NT2/D1 (cell line): Measurements from ENCODE around the gene LAMB2.

Experiments
- DNase-seq: peaks from one replicate; pipeline ENCODE4 v3.0.0-alpha.2; 2011; ENCODE audit warnings: low read depth, low spot score
- H3K27me3 ChIP-seq: 2 replicates; pipeline ENCODE4 v1.6.0; 2011; ENCODE audit warnings: mild to moderate bottlenecking; ENCODE audit not compliant: insufficient read length, insufficient read depth
- H3K36me3 ChIP-seq: 2 replicates; pipeline ENCODE4 v1.6.1; 2011; ENCODE audit warnings: mild to moderate bottlenecking, low read length, mixed read lengths; ENCODE audit not compliant: insufficient read depth, insufficient read length
- H3K4me1 ChIP-seq: 2 replicates; pipeline ENCODE4 v1.5.1; 2011; ENCODE audit not compliant: insufficient read depth, insufficient read length
- H3K4me3 ChIP-seq: 2 replicates; pipeline ENCODE4 v1.5.1; 2011; ENCODE audit warnings: low read depth; ENCODE audit not compliant: insufficient read length
- H3K9ac ChIP-seq: 2 replicates; pipeline ENCODE4 v1.6.0; 2011; ENCODE audit warnings: low read depth; ENCODE audit not compliant: insufficient read length
- H3K9me3 ChIP-seq: 2 replicates; pipeline ENCODE4 v1.5.1; 2011; ENCODE audit warnings: mild to moderate bottlenecking, low read length; ENCODE audit not compliant: insufficient read depth
- SUZ12 ChIP-seq: IDR thresholded peaks from 2 replicates; pipeline ENCODE4 v1.6.1; 2011; ENCODE audit not compliant: insufficient read length, insufficient read depth; ENCODE audit errors: extremely low read depth
- YY1 ChIP-seq: IDR thresholded peaks from 2 replicates; pipeline ENCODE4 v1.6.1; 2011; ENCODE audit not compliant: insufficient read length, insufficient read depth
- ZNF274 ChIP-seq: IDR thresholded peaks from 2 replicates; pipeline ENCODE4 v1.6.1; 2011; ENCODE audit warnings: mild to moderate bottlenecking, low read depth, low read length

LAMB2 gene

GRCh38 chr3:49132437-49133225 is at the start of gene LAMB2:
LAMB2 (minus strand) TSS chr3:49133050; CDS start chr3:49132867, 183 bp downstream.
- no peaks in the 10 kb centered on the region for H3K9me3 ChIP-seq
- H3K36me3 ChIP-seq: peaks cover 44% of the 10 kb centered on the region
- no peaks in the 10 kb centered on the region for H3K27me3 ChIP-seq
- peak within 1 kb of the TSS; percentile 84 for H3K9ac ChIP-seq
- peak; percentile 80 for DNase-seq
- H3K4me3 ChIP-seq: peak within 1 kb of the TSS; percentile 75
- H3K4me1 ChIP-seq: peaks cover 19% of the 10 kb centered on the region
- TF ChIP-seq ZNF274 (no peak), SUZ12 (no peak), YY1 (no peak)

- DNase-seq: no peak
- H3K9me3 ChIP-seq: peaks cover 15% of the 10 kb centered on the region; the same call in 1 of the 2 replicates
- peaks cover 3% of the 10 kb centered on the region for H3K36me3 ChIP-seq
- H3K4me3 ChIP-seq: no peak overlapping the region
- TF ChIP-seq SUZ12 (no peak), YY1 (no peak), ZNF274 (no peak)
- H3K27me3 ChIP-seq: no peaks in the 10 kb centered on the region
- H3K4me1 ChIP-seq: no peaks in the 10 kb centered on the region
- no peak overlapping the region for H3K9ac ChIP-seq
Observed at GRCh38 chr3:49181351-49181750, 48.5 kb upstream of the LAMB2 start.

- no peaks in the 10 kb centered on the region for H3K4me1 ChIP-seq
- no peak overlapping the region for H3K9ac ChIP-seq
- no peak for DNase-seq
- TF ChIP-seq SUZ12 (no peak), ZNF274 (no peak), YY1 (no peak)
- H3K27me3 ChIP-seq: no peaks in the 10 kb centered on the region
- no peak overlapping the region for H3K4me3 ChIP-seq
- peaks cover 15% of the 10 kb centered on the region for H3K36me3 ChIP-seq
- H3K9me3 ChIP-seq: peaks cover 15% of the 10 kb centered on the region; the same call in 1 of the 2 replicates
Observed at GRCh38 chr3:49180116-49180515, 47.3 kb upstream of the LAMB2 start.

GRCh38 chr3:49177073-49177472 is 44.2 kb upstream of the LAMB2 start:
- no peak for DNase-seq
- no peaks in the 10 kb centered on the region for H3K9me3 ChIP-seq
- no peaks in the 10 kb centered on the region for H3K27me3 ChIP-seq
- H3K36me3 ChIP-seq: peaks cover 32% of the 10 kb centered on the region
- TF ChIP-seq YY1: no peak
- TF ChIP-seq ZNF274: no peak
- no peak for TF ChIP-seq SUZ12
- no peak overlapping the region for H3K9ac ChIP-seq
- H3K4me1 ChIP-seq: peaks cover 21% of the 10 kb centered on the region
- no peak overlapping the region for H3K4me3 ChIP-seq

- no peaks in the 10 kb centered on the region for H3K9me3 ChIP-seq
- DNase-seq: no peak
- H3K36me3 ChIP-seq: peaks cover 32% of the 10 kb centered on the region
- H3K9ac ChIP-seq: no peak overlapping the region
- no peak overlapping the region for H3K4me3 ChIP-seq
- H3K4me1 ChIP-seq: peaks cover 25% of the 10 kb centered on the region
- no peak for TF ChIP-seq YY1
- TF ChIP-seq SUZ12: no peak
- no peaks in the 10 kb centered on the region for H3K27me3 ChIP-seq
Observed at GRCh38 chr3:49175530-49175929, 42.7 kb upstream of the LAMB2 start.

DNA sequence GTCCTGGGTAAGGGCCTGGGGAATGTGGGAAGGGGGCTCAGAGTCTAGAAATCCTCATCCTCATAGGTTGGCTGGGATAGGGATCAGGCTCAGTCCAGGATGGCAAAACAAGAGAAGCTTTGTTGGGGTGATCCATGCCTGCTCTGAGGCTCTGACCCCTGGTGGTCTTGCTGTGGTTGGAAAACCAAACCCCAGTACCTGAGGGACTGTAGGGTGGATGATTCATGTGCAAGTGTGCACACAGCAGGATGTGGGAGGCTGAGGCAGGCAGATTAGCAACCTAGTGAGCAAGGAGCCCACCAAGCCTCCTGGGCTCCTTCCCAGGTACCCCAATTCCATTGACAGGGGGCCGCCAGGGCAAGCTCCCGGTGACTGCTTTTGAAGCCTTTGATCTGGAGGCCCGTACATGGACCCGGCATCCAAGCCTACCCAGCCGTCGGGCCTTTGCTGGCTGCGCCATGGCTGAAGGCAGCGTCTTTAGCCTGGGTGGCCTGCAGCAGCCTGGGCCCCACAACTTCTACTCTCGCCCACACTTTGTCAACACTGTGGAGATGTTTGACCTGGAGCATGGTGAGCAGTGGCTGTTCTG is 41.6 kb upstream of the LAMB2 start:
- TF ChIP-seq SUZ12: no peak
- TF ChIP-seq YY1: no peak
- no peak for TF ChIP-seq ZNF274
- no peaks in the 10 kb centered on the region for H3K27me3 ChIP-seq

DNA sequence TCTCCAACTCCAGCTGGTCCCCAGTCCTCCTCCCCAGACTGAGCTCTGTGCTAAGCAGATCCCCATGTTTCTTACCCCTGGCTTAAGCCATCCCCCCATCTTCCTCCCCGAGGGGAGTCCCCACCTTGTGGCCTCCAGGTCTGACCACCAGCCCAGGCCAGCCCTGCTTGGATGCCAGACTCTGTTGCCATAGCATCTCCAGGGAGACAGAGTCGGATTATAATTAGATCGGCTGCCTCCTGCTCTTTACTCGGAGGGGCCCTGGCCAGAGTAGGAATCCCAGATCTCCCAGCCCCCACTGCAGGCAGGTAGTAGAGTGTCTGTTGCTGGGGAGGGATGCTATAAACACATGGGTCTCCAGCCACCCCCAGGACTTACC is 40.9 kb upstream of the LAMB2 start:
- Histone ChIP-seq H3K9me3 (no peaks in the 10 kb centered on the region), H3K4me1 (peaks cover 25% of the 10 kb centered on the region), H3K9ac (peak overlapping the region; percentile 57), H3K36me3 (peaks cover 32% of the 10 kb centered on the region), H3K4me3 (no peak overlapping the region), H3K27me3 (no peaks in the 10 kb centered on the region)
- DNase-seq: peak; percentile 33
- TF ChIP-seq SUZ12: no peak
- no peak for TF ChIP-seq YY1
- TF ChIP-seq ZNF274: no peak

More for the DNA sequence above, 41.6 kb upstream of the LAMB2 start:
- no peak for DNase-seq
- Histone ChIP-seq H3K9me3 (no peaks in the 10 kb centered on the region), H3K4me1 (peaks cover 25% of the 10 kb centered on the region), H3K36me3 (peaks cover 32% of the 10 kb centered on the region), H3K9ac (peak overlapping the region; percentile 57), H3K4me3 (no peak overlapping the region)
